NCI-H1930 (cell line): Measurements from ENCODE around the gene CXCL16.
"Not testable (repeated sequence)": the region's sequence is repeated elsewhere in the genome, so short reads cannot be mapped to it uniquely, and the experiment has no call there.

ENCODE experiments used
- DNase-seq, 2 experiments: peaks; one replicate each; lab custom pipeline; 2025; lab: John Stamatoyannopoulos, UW

The CXCL16 gene

DNA sequence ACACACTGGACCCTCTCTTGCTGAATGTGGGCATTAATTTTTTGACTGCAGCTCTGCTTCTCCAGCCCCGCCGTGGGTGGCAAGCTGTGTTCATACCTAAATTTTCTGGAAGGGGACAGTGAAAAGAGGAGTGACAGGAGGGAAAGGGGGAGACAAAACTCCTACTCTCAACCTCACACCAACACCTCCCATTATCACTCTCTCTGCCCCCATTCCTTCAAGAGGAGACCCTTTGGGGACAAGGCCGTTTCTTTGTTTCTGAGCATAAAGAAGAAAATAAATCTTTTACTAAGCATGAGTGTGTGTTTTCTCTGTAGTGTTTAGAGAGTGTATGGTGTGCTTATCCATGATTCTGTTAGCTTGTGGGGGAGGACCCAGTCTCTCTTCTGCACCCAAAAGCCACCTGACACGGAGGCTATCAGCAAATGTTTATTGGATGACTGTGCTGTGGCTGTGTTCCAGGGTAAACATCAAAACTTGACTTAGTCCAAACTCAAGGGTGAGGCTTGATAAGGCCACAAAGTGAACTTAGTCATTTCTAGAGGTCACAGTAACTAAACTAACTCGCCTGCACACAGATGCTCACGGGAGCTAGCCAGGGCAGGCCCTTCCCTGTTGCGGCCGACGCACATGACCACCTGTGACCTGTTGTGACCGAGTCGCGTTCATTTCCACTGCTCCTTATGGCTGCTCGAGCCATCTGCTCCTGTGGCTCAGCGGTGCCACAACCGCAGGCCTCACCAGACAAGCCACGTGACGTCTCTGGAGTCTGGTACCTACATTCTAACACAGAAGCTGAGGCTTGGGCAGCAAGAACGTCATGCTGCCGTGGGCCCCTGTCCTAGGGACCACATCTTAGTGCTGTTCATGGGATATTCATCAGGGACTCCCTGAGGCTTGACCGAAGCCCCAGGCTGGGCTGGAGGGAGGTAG, 18.3 kb downstream of the CXCL16 start:
- no peak for DNase-seq

GRCh38 chr17:4720787-4721186, 18.9 kb downstream of the CXCL16 start:
- DNase-seq = no peak

- DNase-seq = no peak
These were observed 20.0 kb downstream of the CXCL16 start for GRCh38 chr17:4719684-4720221.

GRCh38 chr17:4719146-4719545, 20.6 kb downstream of the CXCL16 start:
- DNase-seq = no peak

DNA sequence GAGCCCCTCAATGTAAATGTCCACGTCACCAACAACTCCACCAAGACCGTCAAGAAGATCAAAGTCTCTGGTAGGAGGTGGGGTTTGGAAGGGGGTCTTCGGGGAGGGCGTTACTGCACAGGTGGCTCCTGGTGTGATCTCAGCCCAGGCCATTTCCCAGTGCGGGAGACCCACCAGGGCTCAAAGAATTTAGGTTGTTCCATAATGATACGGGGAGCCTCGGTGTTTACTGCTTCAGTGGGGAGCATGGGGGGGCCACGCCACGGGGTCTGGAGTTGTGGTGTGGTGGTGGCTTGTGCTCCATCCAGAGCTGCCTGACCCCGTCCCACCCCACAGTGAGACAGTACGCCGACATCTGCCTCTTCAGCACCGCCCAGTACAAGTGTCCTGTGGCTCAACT, 21.5 kb downstream of the CXCL16 start:
- DNase-seq = no peak

DNA sequence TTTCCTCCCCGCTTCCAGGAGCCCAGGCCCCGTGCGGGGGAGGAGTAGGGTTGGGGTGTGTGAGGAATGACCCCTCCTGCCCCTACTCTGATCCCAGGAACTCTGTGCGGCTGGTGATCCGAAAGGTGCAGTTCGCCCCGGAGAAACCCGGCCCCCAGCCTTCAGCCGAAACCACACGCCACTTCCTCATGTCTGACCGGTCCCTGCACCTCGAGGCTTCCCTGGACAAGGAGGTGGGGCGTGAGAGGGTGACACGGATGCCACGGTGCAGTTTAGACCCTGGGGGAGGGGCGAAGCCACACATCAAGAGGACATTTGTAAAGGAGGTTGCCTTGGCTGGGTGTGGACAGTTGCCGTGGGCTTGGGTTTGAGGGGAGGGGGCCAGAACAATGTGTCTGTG, 21.9 kb downstream of the CXCL16 start:
- DNase-seq = no peak

DNA sequence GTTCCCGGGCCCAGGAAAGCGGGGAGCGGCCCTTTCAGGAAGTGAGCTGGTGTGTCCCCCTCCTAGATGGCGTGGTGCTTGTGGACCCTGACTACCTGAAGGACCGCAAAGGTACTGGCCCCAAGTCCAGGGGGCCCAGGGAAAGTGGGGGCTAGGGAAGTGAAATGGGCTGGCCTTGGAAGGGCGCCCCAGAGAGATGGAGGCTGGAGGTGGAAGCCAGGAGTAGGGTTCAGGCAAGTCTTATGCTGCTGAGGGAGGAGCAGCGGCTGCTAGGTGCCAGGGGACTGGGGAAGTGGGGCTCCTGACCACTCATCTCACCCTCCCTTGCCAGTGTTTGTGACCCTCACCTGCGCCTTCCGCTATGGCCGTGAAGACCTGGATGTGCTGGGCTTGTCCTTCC, 23.6 kb downstream of the CXCL16 start:
- no peak for DNase-seq

GRCh38 chr17:4715063-4715744, 24.5 kb downstream of the CXCL16 start:
- no peak for DNase-seq

DNA sequence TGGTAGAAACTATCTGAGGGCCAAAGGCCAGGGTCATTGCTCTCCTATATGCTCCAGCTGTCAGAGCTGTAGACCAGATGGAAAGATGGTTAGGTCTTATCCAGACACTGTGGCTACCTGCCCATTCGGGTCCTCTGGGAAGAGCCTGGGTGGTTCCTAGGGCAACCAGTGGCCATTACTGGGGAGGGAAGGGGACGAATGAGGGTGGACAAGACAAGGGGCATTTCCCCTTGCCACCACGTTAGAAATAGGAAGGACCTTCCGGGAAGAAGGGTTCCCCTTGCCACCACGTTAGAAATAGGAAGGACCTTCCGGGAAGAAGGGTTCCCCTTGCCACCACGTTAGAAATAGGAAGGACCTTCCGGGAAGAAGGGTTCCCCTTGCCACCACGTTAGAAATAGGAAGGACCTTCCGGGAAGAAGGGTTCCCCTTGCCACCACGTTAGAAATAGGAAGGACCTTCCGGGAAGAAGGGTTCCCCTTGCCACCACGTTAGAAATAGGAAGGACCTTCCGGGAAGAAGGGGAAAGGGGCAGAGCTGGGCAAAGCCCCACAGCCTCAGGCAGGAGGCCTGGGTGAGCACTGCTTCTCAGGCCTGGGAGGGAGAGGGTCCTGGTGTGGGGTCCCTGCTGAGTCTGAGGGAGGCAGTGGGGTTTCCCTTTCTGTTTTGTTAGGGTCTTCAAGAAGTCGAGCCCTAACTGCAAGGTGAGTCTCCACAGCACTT, 25.2 kb downstream of the CXCL16 start:
- DNase-seq = not testable (repeated sequence)

- DNase-seq = no peak
These were observed 27.2 kb downstream of the CXCL16 start for GRCh38 chr17:4712526-4712925.

DNA sequence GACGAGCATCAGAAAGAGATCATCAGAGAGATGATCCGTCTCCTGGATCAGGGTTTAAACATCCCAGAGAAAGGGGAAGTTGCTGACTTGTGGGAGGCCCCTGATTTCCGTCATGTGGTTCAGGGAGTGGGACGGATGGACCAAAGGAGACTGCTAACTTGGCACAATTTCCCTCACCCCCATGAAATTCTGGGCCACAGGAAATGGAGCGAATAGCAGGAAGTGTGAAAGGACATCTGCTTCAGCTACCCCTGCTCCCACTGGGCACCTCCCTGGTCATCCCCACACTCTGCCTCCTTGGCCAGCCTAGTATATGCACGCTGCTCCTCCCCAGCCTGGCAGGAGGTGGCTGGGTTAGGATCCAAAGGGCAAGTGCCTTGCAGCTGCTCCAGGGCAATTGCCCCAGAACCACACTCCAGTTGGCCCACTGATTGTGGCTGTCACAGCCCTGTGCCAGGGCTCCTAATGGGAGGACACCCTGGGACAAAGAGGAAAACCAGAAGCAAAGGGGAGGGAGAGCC, 28.0 kb downstream of the CXCL16 start:
- DNase-seq = no peak

GRCh38 chr17:4710693-4711634, 28.8 kb downstream of the CXCL16 start:
- DNase-seq = no peak

- peak; percentile 93 to 97 for DNase-seq
These were observed 29.7 kb downstream of the CXCL16 start, which contains the start of gene ARRB2 for GRCh38 chr17:4709794-4710692. ARRB2 (plus strand) TSS chr17:4710632; CDS start chr17:4710722, 90 bp downstream.

GRCh38 chr17:4708436-4708835, 31.3 kb downstream of the CXCL16 start:
- peak in 1 of 2 experiments; percentile 17 for DNase-seq

DNA sequence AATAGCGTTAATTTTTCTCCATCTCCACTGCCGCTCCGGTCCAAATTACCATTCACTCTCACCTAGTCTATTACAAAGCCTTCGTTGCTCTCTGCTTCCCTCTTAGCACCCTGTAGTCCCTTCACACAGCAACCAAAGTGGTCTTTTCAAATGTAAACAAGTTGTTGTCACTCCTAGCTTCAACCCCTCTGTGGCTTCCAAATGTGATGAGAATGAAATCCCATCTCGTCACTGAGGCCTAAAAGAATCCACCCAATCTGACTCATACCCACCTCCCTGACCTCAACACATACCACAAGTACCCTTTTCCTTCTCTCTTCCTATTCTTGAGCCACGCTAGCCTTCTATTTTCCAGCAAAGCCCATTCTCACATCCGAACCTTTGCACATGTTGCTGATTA, 33.6 kb downstream of the CXCL16 start:
- DNase-seq = no peak

DNA sequence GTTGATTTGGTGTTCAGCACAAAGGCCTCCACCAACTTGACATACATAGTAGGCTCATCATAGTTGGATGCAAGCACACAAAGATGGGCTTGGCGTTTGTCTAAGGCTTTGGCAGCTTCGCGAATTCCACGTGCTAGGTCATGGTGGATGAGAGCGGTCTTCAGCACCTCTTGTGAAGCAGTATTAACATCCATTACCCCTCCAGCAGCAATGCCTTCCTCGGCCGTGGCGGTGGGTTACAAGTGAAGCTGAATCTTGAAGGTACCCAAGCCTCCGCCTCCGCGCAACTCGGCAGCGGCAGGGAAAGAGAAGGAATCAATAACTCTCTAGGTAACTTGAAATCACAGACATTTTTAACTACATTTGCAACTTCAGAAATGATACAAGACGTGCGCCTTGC, 34.7 kb downstream of the CXCL16 start:
- DNase-seq = no peak

DNA sequence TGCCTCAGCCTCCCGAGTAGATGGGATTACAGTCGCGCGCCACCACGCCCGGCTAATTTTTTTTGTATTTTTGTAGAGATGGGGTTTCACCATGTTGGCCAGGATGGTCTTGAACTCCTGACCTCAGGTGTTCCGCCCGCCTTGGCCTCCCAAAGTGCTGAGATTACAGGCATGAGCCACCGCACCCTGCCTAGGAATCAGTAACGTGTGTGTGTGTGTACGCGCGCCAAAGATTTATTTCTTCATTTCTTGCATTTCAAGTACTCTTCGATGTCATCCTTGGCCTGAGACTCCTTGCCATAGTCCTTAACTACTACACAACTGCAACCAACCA, 35.2 kb downstream of the CXCL16 start:
- DNase-seq = not testable (repeated sequence)

- DNase-seq = no peak
These were observed 36.4 kb downstream of the CXCL16 start for GRCh38 chr17:4703330-4703691.

DNA sequence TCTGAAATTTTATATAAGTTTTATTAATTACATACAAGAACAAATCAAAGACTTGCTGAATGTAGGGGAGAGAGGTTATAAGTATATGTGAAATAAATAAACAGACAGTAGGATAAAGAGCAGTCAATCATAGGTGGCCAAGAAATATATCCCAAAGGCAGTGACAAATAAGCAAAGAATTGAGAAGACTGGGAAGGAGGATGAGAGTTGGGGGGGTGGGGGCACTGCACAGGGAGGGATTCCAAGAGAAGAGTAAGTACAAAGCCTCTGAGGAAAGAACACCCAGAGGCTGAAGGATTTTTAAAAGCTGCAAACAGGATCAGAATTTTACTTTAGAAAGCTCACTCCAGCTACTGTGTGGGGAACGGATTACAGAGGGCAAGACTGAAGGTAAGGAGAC, 38.6 kb downstream of the CXCL16 start:
- DNase-seq = no peak
